GM12878 (cell line): ENCODE data around the gene KCNB1.

ENCODE experiments used
- ATF7 ChIP-seq: fragments of 450-650 bp; IDR thresholded peaks from 2 replicates; pipeline ENCODE4 v1.6.1; 2016; ENCODE audit warnings: low read depth, mild to moderate bottlenecking
- CBX3 ChIP-seq: fragments of 200-600 bp; sonication (generic); IDR thresholded peaks from 2 replicates; pipeline ENCODE4 v1.6.1; 2016; ENCODE audit warnings: low read depth, borderline replicate concordance
- CTCF ChIP-seq, 3 experiments: IDR thresholded peaks in 2 of 3; conservative IDR thresholded peaks in 1 of 3; 2 replicates each; pipeline ENCODE4 v1.5.1; 2011; ENCODE audit warnings: low read depth in 3 of 3, low read length in 3 of 3, mild to moderate bottlenecking in 3 of 3, control low read depth in 2 of 3, moderate library complexity in 2 of 3, inconsistent platforms in 1 of 3, mixed read lengths in 1 of 3; ENCODE audit not compliant: control insufficient read depth in 2 of 3, insufficient read depth in 1 of 3; ENCODE audit errors: extremely low read depth in 1 of 3
- EP300 ChIP-seq, 2 experiments: fragments of 150-350 bp in 1 of 2; IDR thresholded peaks; 2 replicates each; pipeline ENCODE4 v1.6.1; 2011 to 2012; ENCODE audit warnings: low read depth in 2 of 2, low read length in 2 of 2, borderline replicate concordance in 1 of 2, improper control_type of control experiment in 1 of 2, inconsistent platforms in 1 of 2; ENCODE audit not compliant: control insufficient read depth in 1 of 2
- EZH2 ChIP-seq: IDR thresholded peaks from 2 replicates; pipeline ENCODE4 v1.6.1; 2012; ENCODE audit warnings: low read depth, mild to moderate bottlenecking, control low read depth, inconsistent platforms, low read length, borderline replicate concordance; ENCODE audit not compliant: control insufficient read depth
- GATAD2B ChIP-seq: fragments of 450-650 bp; conservative IDR thresholded peaks from 2 replicates; pipeline ENCODE4 v1.6.1; 2017; ENCODE audit warnings: low read depth, mild to moderate bottlenecking, moderate library complexity
- NR2C1 ChIP-seq: fragments of 450-650 bp; IDR thresholded peaks from 2 replicates; pipeline ENCODE4 v1.6.1; 2017; ENCODE audit warnings: antibody characterized with exemption, mild to moderate bottlenecking, moderate library complexity
- PBX3 ChIP-seq: IDR thresholded peaks from 2 replicates; pipeline ENCODE4 v1.6.1; 2011; ENCODE audit warnings: mild to moderate bottlenecking, low read depth, low read length, moderate library complexity; ENCODE audit not compliant: insufficient replicate concordance
- USF2 ChIP-seq: IDR thresholded peaks from 2 replicates; pipeline ENCODE4 v1.6.1; 2011; ENCODE audit warnings: low read depth, low read length, improper control_type of control experiment, borderline replicate concordance
- ZNF207 ChIP-seq: fragments of 450-650 bp; IDR thresholded peaks from 2 replicates; pipeline ENCODE4 v1.6.1; 2014; ENCODE audit warnings: antibody characterized with exemption, mild to moderate bottlenecking, borderline replicate concordance

GRCh38 chr20:49486064-49486463 is 3.6 kb upstream of the KCNB1 start:
- TF ChIP-seq CTCF (IDR thresholded peaks at IDR 0.05 in 2 of 3, conservative IDR thresholded peaks at IDR 0.05 in 1 of 3; ENCODE audit: control insufficient read depth in 2 of 3, extremely low read depth in 1 of 3, insufficient read depth in 1 of 3, low read depth in 3 of 3, low read length in 3 of 3) (no peak), EP300 (IDR thresholded peaks at IDR 0.05; ENCODE audit: borderline replicate concordance in 1 of 2, control insufficient read depth in 1 of 2, low read depth in 2 of 2, low read length in 2 of 2) (no peak), USF2 (no peak), ATF7 (no peak), PBX3 (no peak), EZH2 (no peak), GATAD2B (no peak), ZNF207 (no peak), CBX3 (no peak), NR2C1 (no peak)
